ENCODE measurements around the gene MOB3A. TPM values are rescaled to one million over a fixed set of nuclear protein-coding genes. Genes with fewer than 3 reads are reported as not detected.

The MOB3A gene
- total RNA-seq, 1 donor from 2014 or later, result 40.0 TPM

DNA sequence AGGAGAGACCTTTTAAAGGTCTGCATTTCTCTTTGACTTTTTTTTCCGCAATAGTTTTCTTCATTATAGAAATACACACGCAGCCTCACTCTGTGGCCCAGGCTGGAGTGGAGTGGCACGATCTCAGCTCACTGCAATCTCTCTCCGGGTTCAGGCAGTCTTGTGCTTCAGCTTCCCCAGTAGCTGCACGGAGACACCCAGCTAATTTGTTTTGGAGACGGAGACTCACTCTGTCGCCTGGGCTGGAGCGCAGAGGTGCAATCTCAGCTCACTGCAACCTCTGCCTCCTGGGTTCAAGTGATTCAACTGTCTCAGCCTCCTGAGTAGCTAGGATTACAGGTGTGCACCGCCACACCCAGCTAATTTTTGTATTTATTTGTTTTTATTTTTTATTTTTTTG, 33.4 kb downstream of the MOB3A start:
- Mint-ChIP-seq H3K4me1 (peaks cover 43% of the 10 kb centered on the region), H3K9me3 (no peaks in the 10 kb centered on the region), H3K27me3 (ENCODE audit: low read depth) (no peaks in the 10 kb centered on the region), H3K36me3 (ENCODE audit: low read depth) (no peaks in the 10 kb centered on the region), H3K4me3 (peak overlapping the region; percentile 94), H3K27ac (ENCODE audit: unreplicated experiment) (peak overlapping the region; percentile 97)
- TF ChIP-seq, protein P1, sequence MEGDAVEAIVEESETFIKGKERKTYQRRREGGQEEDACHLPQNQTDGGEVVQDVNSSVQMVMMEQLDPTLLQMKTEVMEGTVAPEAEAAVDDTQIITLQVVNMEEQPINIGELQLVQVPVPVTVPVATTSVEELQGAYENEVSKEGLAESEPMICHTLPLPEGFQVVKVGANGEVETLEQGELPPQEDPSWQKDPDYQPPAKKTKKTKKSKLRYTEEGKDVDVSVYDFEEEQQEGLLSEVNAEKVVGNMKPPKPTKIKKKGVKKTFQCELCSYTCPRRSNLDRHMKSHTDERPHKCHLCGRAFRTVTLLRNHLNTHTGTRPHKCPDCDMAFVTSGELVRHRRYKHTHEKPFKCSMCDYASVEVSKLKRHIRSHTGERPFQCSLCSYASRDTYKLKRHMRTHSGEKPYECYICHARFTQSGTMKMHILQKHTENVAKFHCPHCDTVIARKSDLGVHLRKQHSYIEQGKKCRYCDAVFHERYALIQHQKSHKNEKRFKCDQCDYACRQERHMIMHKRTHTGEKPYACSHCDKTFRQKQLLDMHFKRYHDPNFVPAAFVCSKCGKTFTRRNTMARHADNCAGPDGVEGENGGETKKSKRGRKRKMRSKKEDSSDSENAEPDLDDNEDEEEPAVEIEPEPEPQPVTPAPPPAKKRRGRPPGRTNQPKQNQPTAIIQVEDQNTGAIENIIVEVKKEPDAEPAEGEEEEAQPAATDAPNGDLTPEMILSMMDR (conservative IDR thresholded peaks at IDR 0.05), result no peak
- no peak for DNase-seq (ENCODE audit: low read depth, low spot score)

DNA sequence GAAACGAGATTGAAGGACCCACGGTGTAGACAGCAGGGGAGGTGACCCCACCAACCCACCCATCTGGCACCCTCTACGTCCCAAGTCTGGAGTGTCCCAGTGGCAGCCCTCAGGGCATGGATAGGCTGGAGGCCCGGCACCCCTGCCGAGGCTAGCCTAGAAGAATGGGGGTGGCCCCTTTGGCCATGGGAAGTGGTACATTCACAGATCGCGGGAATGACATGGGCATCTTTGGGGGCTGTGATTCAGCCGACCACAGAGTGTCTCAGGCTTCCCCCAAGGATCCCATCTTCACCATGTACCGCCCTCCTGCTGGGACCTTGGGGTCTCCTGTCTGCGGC, 33.8 kb downstream of the MOB3A start:
- peak overlapping the region; percentile 97 for H3K27ac Mint-ChIP-seq (ENCODE audit: unreplicated experiment)
- H3K4me1 Mint-ChIP-seq, result peaks cover 43% of the 10 kb centered on the region
- H3K4me3 Mint-ChIP-seq, result peak overlapping the region; percentile 94
- H3K9me3 Mint-ChIP-seq, result no peaks in the 10 kb centered on the region
- no peaks in the 10 kb centered on the region for H3K27me3 Mint-ChIP-seq (ENCODE audit: low read depth)
- TF ChIP-seq, protein P1 (conservative IDR thresholded peaks at IDR 0.05), result no peak
- no peak for DNase-seq (ENCODE audit: low read depth, low spot score)
- H3K36me3 Mint-ChIP-seq (ENCODE audit: low read depth), result no peaks in the 10 kb centered on the region

DNA sequence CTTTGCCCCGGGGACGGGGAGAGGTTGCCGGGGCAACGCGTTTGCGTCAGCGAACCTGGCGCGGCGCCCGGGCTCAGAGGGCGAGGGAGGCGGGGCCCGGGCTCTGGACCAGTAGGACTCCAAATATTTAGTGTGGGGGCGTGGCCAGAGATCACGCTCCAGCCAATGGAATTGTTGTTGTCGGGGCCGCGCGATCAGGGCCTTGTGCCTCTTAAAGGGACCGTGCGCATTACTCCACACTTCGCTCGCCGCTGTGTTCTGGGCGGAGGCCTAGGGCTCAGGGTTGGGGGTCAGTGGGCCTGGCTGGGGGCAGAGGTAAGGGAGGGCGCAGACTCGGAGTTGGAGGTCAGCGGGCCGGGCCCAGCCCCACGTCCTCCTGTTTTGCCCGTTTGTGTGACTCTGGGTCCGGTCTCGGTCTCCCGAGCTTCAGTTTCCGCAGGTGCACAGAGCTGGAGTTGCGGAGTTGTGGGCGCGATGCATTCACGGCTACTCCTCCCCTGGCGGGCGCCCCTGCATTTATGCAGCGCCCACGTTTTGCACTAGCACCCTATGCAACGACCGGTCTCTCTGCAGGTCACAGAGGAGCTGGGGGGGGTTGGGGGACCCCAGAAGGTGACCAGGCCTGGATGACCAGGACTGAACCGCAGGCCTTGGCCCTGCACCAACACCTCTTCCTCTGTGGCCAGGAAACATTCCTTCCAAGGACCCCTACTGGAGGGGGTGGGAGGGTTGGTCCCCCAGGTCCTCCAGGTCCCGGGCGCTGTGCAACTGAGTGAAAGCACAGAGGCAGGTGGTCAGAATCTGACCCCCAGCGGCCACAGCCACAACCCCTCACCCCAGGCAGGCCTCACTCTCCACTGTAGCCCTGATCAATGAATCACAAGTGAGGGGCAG, 34.4 kb downstream of the MOB3A start:
- Mint-ChIP-seq H3K27ac (ENCODE audit: unreplicated experiment) (peak overlapping the region; percentile 97), H3K9me3 (no peaks in the 10 kb centered on the region), H3K36me3 (ENCODE audit: low read depth) (no peaks in the 10 kb centered on the region), H3K4me3 (peak overlapping the region; percentile 94), H3K4me1 (peaks cover 43% of the 10 kb centered on the region), H3K27me3 (ENCODE audit: low read depth) (no peaks in the 10 kb centered on the region)
- TF ChIP-seq, protein P1 (conservative IDR thresholded peaks at IDR 0.05), result no peak
- DNase-seq (ENCODE audit: low read depth, low spot score), result peak; percentile 98

DNA sequence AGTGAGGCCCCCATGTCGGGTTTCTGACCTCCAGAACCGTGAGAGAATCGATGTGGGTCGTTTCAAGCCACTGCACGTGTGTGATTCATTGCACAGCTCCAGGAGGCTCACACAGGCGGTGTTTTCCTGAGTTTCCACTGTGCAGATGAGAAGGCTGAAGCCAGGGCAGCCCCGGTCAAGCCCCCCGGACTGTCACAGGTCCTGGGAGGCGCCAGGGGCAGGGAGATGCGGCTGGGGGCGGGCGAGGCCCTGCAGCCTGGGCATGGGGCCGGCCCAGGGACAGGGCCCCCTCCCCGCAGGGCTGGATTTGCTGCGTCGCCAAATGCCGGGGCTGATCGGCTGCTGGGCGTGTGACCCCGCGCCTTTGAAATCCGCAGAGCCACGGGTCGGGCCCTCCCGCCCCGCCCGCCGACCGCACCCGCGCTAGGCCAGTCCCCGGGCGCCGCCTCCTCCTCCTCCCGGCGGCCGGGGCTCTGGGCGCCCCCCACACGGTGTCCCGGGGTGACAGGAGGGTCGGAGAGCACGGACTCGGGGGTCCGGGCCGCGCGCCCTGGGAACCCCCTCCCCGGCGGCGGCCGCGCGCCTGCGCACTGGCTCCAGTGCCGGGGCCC, 35.1 kb downstream of the MOB3A start:
- H3K4me1 Mint-ChIP-seq, result peaks cover 43% of the 10 kb centered on the region
- H3K27ac Mint-ChIP-seq (ENCODE audit: unreplicated experiment), result peak overlapping the region; percentile 97

DNA sequence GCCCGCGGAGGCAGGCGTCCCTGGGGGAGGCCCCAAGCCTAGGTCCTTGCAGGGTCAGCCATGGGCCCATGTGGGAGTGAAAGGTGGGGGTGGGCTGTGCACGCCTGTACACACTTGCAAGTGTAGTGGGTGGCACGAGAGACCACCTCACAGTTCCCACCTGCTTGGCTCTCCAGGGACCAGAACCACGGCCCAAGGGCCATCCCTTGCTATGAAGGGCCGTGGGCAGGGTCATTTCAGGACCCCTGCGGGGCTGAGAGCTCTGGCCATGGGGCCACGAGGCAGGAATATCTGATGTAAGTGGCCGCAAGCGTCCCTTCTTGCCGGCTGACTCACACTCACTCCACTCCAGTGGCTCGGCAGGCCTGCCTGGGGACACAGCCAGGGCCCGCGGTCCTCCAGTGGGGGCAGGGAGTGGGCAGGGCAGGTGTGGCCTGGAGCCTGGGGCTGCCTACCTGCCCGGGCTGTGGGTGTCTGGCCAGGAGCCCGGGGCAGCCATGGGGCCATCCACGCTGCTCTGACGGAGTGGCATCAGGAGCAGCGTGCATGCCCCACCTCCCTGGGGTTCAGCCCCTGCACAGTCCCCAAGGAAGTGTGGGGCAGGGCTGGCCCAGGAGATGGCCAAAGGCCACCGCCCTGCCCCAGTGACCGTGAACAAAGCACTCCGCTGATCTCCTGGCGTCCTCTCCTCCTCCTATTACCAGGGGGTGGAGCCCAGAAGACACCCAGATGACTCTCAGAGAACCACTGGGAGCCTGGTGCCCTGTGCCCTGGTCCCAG, 36.5 kb downstream of the MOB3A start:
- peaks cover 41% of the 10 kb centered on the region for H3K4me1 Mint-ChIP-seq
- no peaks in the 10 kb centered on the region for H3K36me3 Mint-ChIP-seq (ENCODE audit: low read depth)
- TF ChIP-seq, protein P1 (conservative IDR thresholded peaks at IDR 0.05), result no peak
- peak; percentile 30 for DNase-seq (ENCODE audit: low read depth, low spot score)
- no peaks in the 10 kb centered on the region for H3K9me3 Mint-ChIP-seq
- no peaks in the 10 kb centered on the region for H3K27me3 Mint-ChIP-seq (ENCODE audit: low read depth)
- peak overlapping the region; percentile 97 for H3K27ac Mint-ChIP-seq (ENCODE audit: unreplicated experiment)
- H3K4me3 Mint-ChIP-seq, result peak overlapping the region; percentile 93

More for the DNA sequence above, 35.1 kb downstream of the MOB3A start:
- no peaks in the 10 kb centered on the region for H3K36me3 Mint-ChIP-seq (ENCODE audit: low read depth)
- no peak for DNase-seq (ENCODE audit: low read depth, low spot score)
- TF ChIP-seq, protein P1 (conservative IDR thresholded peaks at IDR 0.05), result no peak
- no peaks in the 10 kb centered on the region for H3K9me3 Mint-ChIP-seq
- H3K4me3 Mint-ChIP-seq, result peak overlapping the region; percentile 93
- no peaks in the 10 kb centered on the region for H3K27me3 Mint-ChIP-seq (ENCODE audit: low read depth)

Measured in neural crest cell (in vitro differentiated cells).